Nephron (organoid): ENCODE data around the gene SMYD1.

ENCODE experiments used
- H3K27ac Mint-ChIP-seq, 3 experiments: 2 replicates each; pipeline ENCODE4 v1.8.0; 2020; ENCODE audit warnings: mixed read lengths in 3 of 3, mild to moderate bottlenecking in 2 of 3, moderate library complexity in 1 of 3
- H3K27me3 Mint-ChIP-seq: 2 replicates; pipeline ENCODE4 v1.8.0; 2021; ENCODE audit warnings: low read depth, mild to moderate bottlenecking, moderate library complexity, mixed read lengths
- H3K36me3 Mint-ChIP-seq: 2 replicates; pipeline ENCODE4 v1.8.0; 2020; ENCODE audit warnings: low read depth, mixed read lengths
- H3K4me1 Mint-ChIP-seq: 2 replicates; pipeline ENCODE4 v1.8.0; 2020; ENCODE audit warnings: mixed read lengths
- H3K4me3 Mint-ChIP-seq, 3 experiments: 2 replicates each; pipeline ENCODE4 v1.8.0; 2020; ENCODE audit warnings: mild to moderate bottlenecking in 3 of 3, mixed read lengths in 3 of 3, moderate library complexity in 2 of 3
- H3K9me3 Mint-ChIP-seq: 2 replicates; pipeline ENCODE4 v1.8.0; 2020; ENCODE audit warnings: mixed read lengths
- CTCF ChIP-seq, 3 experiments: fragments of 200-600 bp; sonication (generic); IDR thresholded peaks; one replicate each; pipeline ENCODE4 v1.5.0; 2021; ENCODE audit warnings: antibody characterized with exemption in 3 of 3; ENCODE audit not compliant: unreplicated experiment in 3 of 3

The SMYD1 gene

GRCh38 chr2:88077080-88077479, 9.5 kb downstream of the SMYD1 start:
- Mint-ChIP-seq H3K36me3 (no peaks in the 10 kb centered on the region), H3K4me3 (peak overlapping the region in 1 of 3 experiments; percentile 46), H3K27me3 (no peaks in the 10 kb centered on the region), H3K4me1 (peaks cover 31% of the 10 kb centered on the region), H3K27ac (peak overlapping the region in 2 of 3 experiments; percentile 32 to 85), H3K9me3 (no peaks in the 10 kb centered on the region)
- no peak for TF ChIP-seq CTCF (IDR thresholded peaks at IDR 0.05; ENCODE audit: unreplicated experiment in 3 of 3)

GRCh38 chr2:88078643-88079172, 11.1 kb downstream of the SMYD1 start:
- no peaks in the 10 kb centered on the region for H3K9me3 Mint-ChIP-seq
- H3K27me3 Mint-ChIP-seq, result no peaks in the 10 kb centered on the region
- no peak overlapping the region for H3K27ac Mint-ChIP-seq
- no peak overlapping the region for H3K4me3 Mint-ChIP-seq
- peaks cover 32% of the 10 kb centered on the region for H3K4me1 Mint-ChIP-seq
- H3K36me3 Mint-ChIP-seq, result no peaks in the 10 kb centered on the region
- no peak for TF ChIP-seq CTCF (IDR thresholded peaks at IDR 0.05; ENCODE audit: unreplicated experiment in 3 of 3)

DNA sequence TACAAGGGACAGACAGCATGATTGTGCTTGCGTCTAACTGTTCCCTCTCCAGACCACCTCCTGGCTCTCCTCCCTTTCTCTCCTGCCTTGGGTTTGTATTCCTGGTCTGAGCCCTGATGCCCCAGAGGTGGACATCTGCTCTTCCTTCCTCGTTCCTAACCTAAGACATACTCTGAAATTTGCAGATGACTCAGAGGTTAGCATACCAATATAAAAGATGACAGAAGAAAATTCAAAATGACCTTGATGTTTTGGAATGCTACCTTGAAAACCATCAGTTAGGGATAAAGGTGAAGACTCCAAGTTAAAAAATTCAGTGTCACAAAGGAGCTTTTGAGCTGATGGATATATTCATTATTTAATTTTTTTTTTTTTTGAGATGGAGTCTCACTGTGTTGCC, 12.9 kb downstream of the SMYD1 start:
- Mint-ChIP-seq H3K36me3 (no peaks in the 10 kb centered on the region), H3K4me3 (no peak overlapping the region), H3K4me1 (peaks cover 22% of the 10 kb centered on the region), H3K27ac (no peak overlapping the region), H3K27me3 (no peaks in the 10 kb centered on the region), H3K9me3 (no peaks in the 10 kb centered on the region)
- TF ChIP-seq CTCF (IDR thresholded peaks at IDR 0.05; ENCODE audit: unreplicated experiment in 3 of 3), result no peak

DNA sequence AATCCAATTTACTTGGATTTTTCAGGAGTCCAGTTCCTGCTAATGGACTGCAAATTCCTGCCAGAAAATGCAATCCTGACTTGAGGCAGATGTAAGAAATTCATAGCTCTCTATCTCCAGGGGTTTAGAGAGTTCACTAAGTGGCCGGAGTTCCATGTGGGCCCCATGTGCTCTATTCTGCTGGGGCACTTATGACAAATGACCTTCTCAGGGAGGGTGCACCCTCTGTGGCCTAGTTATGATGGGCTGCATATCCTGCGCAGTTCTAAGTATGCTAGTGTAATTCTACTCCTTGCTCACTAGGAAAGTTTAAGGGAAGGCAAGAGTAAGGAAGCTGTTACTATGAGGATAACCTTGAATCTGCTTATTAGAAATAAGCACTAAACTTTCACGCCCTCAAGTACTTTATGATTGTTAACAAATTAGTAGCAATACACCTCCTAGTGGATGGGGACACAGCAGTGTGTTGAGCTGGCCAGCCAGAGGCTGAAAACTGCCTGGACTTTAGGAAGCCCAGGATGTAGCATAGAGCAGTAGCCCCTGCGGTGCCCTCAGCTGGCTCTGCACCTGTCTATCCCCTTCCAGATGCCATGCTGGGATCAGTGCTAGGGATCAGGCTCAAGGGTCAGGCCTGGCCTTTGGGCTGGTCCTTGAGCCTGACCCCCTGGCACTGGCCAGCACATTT, 14.4 kb downstream of the SMYD1 start:
- Mint-ChIP-seq H3K9me3 (no peaks in the 10 kb centered on the region), H3K36me3 (no peaks in the 10 kb centered on the region), H3K4me1 (peaks cover 12% of the 10 kb centered on the region), H3K27ac (no peak overlapping the region), H3K4me3 (no peak overlapping the region), H3K27me3 (no peaks in the 10 kb centered on the region)
- no peak for TF ChIP-seq CTCF (IDR thresholded peaks at IDR 0.05; ENCODE audit: unreplicated experiment in 3 of 3)

DNA sequence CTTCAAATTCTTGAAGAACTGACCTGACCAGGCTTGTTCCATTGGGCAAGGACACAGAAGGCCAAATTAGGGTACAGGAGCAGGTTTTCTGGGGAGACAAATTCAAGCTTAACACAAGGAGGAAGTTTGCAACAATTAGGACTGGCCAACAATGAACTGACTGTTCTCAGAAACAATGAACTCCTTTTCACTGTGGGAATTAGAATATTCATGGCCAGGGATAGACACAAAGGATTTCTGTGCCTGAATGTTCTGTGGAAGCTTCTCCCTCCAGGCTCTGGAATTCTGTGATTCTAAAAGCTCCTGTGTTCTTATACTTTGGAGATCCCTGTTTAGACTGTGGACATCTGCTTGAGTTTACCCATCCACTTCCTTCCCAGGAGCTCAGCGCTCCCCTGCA, 15.2 kb downstream of the SMYD1 start:
- Mint-ChIP-seq H3K4me3 (no peak overlapping the region), H3K4me1 (peaks cover 7% of the 10 kb centered on the region), H3K9me3 (no peaks in the 10 kb centered on the region), H3K36me3 (no peaks in the 10 kb centered on the region), H3K27ac (no peak overlapping the region), H3K27me3 (no peaks in the 10 kb centered on the region)
- TF ChIP-seq CTCF (IDR thresholded peaks at IDR 0.05; ENCODE audit: unreplicated experiment in 3 of 3), result no peak

GRCh38 chr2:88085099-88085498, 17.5 kb downstream of the SMYD1 start:
- Mint-ChIP-seq H3K27me3 (no peaks in the 10 kb centered on the region), H3K4me3 (no peak overlapping the region), H3K9me3 (no peaks in the 10 kb centered on the region), H3K27ac (no peak overlapping the region), H3K4me1 (peaks cover 7% of the 10 kb centered on the region), H3K36me3 (no peaks in the 10 kb centered on the region)
- no peak for TF ChIP-seq CTCF (IDR thresholded peaks at IDR 0.05; ENCODE audit: unreplicated experiment in 3 of 3)
